Ovary (tissue), 3 donors: ENCODE data around the gene HIPK3.

Experiments
- CTCF ChIP-seq, 3 donors: fragments of 450-650 bp in 2 of 3; fragments of 200-600 bp in 1 of 3; IDR thresholded peaks; one replicate each; pipeline versions ENCODE4 v1.5.1 to v1.8.0; 2016 to 2022; ENCODE audit warnings: antibody characterized with exemption in 3 of 3, mild to moderate bottlenecking in 1 of 3
- POLR2A ChIP-seq: fragments of 450-650 bp; IDR thresholded peaks from one replicate; pipeline ENCODE4 v1.6.1; 2017; ENCODE audit warnings: antibody characterized with exemption, mild to moderate bottlenecking, moderate library complexity
- donor health status: DM: no; HTN: no; CAD: no.

GRCh38 chr11:33214767-33215166 is 42.4 kb upstream of the HIPK3 start:
- TF ChIP-seq CTCF (IDR thresholded peaks at IDR 0.05) (no peak), POLR2A (no peak)
